NCI-H128 (cell line): Measurements from ENCODE around the gene HOXB4.

ENCODE experiments used
- DNase-seq: peaks from one replicate; lab custom pipeline; 2025; ENCODE audit not compliant: unreplicated experiment; lab: John Stamatoyannopoulos, UW

HOXB4 gene

DNA sequence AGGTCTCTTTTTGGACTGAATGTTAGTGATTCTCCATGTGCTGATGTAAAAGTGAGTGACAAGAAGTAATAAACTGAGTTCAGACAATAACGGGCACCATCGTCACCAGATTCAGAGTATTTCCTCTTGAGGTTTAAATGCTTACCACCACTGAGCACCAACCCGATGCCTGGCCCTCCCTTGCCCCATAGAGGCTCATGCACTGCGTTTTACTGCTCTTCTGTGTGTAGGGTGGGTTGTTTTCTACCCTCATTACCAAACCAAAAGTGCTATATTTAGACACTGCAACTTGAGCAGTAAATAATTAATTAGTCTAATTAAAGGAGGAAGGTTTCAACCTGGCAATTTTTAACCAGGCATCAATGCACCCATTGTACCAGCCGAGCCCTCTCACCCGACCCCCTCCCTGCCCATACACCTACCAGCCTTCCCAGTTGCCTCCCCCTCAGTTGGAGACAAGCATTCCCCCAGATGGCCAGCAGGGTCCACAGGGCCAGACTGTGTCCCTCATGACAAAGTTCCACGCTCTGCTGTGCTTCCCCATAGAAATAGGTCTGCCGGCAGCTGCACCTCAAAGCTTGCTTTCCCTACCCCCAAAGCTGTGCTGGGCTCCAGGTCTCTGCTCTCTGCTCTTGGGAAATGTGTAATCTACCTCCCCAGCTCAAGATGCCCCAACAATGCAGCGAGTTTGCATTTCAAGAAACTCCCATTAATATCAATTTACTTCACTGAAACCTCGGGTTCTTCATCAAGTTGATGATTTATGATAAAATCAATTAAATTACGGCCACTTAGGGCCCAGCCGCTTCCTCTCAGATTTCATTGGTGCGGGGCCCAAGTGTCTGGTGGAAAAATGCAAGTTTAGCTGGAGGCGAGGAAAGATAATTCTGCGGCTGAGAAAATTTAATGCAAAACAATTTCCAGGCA is 16.0 kb downstream of the HOXB4 start:
- DNase-seq = no peak

DNA sequence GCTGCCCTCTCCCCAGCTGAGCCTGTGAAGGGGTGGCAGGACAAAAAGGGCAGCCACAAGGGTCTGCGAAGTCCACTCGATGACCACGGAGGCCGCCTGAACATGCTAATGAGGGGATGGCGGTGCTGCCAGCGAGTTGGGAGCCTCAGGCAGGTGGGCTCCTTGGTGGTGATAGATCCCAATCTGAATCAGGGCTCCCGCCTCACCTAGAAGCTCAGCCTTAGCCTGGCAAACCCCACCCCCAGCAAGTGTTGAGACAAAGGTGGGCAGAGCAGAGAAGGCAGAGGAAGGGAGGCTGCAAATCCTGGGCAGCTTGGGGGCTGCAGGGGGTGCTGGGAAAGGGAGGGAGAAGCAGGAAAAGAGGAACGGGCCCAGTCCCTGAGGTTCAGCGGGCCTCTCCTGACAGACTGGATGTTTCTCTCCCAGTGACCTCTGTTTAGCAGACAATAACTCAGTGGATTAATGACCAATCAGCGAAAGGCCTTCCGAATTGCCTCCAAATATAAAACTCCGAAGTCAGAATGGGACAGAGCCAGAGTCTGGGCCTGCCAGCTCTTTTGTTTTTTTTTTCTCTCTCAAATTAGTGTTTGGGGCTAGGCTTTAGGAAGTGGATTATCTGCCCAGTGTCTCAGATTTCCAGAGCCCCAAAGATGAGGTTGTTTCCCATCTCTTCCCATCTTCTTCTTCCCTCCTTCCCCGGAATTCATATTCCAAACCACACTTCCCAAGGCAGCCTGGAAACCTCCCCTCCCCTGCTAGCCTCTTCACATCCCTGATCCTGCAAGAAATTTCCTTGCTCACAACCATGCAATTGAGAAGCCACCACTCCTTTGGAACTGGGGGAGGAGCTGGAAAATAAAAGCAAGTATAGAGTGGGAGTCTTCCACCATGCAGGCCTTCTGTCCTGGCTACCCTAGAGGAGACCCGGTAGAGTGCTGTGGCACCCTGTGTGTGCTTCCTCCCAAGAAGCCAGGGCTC is 18.0 kb downstream of the HOXB4 start:
- no peak for DNase-seq

DNA sequence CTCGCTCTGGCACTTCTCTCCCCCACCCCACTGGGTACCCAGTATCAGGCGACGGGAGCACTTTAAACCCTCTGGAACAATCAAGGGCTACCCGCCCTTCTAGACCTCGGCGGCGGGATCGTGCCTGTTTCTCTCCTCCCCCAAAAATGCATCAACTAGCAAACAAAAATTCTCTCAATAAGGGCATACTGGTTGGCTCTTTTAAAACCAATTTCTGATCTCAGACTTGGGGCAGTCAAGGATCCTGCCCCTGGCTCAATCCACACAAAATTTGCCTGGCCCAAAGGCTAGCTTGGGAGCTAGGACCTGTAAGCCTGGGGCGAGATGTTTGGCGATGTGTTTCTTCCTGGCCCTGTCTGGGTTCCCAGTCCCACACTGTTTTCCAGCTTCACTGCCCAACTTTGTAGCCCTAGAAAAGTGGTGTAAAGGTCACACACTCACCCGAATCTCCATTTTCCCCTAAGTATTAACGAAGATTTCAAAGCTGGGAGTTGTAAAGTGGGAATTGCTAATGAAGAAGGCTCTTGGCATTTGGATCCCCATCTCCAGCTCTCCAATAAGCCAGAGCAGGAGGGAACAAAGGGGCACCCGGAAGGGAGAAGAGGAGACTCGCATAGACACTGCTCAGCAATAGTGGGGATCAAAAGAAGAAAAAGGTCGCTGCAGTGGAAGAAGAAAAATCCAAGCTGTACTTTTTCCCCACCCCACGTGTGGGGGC is 18.9 kb downstream of the HOXB4 start:
- DNase-seq = no peak

DNA sequence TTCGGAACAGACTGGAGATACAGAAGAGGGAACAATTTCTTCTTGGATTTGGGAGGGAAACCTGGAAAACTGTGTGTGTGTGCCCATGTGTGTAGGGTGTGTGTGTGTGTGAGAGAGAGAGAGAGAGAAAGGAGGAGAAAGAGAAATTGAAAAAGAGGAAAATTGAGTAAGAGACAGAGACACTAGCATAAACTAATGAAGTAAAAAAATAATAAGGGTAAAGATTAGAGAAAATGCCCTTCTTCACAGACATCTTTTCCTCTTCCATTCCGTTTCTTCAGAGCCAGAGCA is 19.4 kb downstream of the HOXB4 start:
- no peak for DNase-seq

DNA sequence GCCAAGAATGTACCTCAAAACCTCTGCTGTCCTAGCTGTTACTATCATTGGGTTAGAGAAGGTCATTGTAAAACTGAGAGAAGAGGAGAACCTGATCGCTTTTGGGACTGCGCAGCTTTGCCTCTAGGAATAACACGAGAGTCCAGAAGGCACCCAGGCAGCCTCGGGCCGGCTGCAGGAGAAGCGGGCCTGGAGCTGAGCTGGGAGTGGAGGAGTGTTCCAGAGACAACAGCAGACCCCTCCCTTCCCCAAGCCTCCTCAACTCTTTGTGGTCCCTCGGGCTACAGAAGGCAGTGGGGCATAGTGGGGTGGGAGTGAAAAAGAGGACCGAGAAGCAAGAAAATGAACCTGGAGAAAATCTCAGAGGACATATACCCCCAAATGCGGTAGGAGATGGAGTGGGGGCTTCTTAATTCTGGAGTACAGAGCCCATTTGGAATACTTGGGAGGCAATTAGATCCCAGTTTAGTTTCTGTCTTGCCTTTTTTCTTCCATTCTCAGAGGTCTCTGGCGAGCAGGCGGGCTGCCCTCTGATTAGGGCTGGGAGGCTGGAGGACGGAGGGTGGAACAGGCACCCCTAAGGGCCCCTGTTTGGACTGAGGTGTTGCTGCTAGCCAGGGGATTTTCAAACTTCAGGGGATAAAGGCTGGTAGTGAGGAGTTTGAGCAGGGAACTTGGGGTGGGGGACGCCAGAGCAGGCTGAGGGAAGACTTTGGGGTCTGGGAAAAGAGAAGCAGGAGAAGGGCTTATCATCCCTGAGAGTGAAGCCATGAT is 19.9 kb downstream of the HOXB4 start:
- no peak for DNase-seq

DNA sequence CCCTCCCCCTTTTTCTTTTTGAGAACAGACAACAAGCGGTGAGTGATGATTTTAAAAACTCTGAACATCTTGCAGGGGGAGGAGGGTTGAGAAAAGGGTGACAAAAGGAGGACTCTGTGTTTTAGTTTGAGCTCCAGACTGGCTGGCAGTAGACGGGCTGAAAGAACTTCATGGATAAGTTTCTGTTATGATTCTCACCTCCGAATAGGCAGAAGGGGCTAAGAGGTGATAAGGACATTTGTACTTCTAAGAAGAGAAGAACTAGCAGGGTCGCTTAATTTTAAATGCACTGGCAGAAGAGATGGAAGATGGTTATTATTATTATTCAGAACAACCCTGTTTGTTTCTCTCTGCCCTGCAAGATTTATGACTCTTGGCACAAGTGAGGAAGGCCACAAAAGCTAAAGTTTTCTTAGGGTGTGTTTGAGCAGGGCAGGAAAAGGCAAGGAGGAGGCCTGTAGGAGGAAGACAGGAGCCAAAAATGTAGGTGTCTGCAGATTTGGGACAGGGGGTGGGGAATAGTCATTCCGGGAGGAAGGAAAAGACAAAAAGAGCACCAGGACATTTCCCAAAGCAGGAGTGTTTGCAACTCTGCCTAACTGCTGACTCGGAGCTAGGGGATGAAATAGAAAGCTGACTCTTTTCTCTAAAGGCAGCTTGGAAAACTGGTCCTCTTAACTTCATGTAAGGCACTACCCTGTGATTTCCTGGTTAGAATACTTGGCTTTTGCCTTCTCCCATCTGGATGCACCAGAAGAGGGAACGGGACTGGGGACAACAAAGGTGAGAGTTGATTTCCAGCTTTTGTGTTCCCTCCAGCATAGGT is 21.4 kb downstream of the HOXB4 start:
- DNase-seq = no peak

DNA sequence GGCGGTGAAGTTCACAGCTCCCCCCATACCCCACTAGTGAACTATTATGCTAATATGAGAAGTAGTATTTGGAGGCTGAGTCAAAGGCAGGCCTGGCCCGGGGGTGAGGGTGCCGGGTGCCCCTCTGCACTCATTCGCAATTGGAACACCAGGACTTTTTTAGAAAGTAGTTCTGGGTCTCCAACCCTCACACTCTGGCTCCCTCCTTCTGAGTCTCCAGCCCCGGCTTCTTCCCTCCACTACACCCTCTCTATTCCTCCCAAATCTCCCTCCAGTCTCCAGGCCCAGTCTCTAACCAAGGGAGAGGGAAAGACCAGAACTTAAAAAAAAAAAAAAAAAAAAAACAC is 21.9 kb downstream of the HOXB4 start:
- no peak for DNase-seq

DNA sequence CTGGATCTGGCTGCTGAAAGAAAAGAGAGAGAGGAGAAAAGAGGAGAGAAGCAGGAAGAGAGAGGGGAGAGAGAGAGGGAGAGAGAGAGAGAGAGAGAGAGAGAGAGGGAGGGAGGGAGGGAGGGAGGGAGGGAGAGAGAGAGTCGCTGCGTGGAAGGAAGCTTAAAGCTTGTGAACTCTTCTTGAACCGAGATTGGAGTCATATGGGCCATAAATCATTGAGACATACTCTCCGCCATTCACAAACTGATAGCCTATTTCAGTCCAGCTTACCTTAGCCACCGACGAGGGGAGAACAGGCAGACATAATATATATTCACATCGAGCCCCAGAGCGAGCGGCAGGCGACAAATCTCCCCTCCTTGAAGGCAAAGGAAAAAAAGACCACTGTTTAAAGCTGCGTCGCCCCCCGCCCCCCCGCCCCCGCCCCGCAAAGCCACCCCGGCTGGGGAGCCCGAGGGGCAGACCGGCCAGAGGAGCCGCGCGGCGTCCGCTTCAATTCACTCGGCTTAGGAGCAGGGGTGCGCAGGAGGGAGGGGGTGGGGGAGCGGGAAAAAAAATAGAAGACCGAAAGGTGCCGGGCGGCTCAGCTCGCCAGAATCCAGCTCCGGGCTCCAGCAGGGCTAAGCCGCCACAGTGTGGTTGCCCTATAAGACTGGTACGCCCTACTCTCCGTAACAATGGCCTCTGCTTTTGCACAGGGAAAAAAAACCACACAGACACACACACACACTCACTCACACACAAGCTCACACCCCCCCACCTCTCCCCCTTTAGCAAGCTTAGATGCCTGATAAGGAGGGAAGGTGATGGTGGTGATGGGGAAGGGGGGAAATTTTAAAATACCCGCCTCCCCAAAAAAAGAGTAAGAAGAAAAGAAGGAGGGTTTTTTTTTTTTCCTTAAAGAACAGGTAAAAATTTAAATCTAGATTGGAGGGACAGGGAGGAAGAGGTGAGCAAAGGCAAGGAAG is 22.6 kb downstream of the HOXB4 start:
- no peak for DNase-seq

DNA sequence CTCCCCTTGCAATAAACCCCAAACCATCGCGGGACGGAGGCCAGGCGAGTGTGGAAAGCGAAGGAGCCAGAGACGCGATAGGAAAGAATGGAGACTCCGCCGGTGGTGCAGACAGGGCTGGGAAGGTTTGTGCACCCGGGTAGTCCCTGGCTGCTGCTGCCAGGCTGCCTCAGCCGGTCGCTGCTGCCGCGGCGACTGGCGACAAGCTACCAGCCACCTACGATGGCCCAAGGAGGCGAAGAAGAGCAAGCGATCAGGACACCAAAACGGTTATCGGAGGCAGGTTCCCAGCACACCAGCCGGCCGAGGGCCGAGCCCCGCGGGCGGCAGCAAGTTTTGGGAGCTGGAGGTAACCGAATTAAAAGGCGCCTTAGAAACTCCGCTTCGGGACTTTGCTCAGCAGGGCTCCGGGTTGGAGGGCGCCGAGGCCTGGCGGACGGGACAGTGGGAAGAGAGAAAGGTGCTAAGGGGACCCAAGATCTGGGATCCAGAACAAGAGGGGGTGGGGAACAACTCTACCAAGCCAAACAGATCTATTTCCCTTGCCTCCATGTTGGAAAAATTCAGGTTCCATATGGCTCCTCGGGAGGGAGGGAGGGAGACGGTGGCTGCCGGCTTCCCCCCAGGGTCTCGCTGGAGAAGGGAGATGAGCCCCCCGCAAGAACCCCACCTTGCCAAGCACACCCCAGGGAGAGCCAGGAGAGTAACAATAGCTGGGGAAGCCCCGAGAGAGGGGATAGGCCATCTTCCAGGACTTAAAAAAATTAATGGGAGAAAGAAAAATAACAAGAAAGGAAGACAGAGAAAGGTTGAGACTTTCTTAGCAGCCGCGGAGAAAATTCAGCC is 23.5 kb downstream of the HOXB4 start:
- DNase-seq = no peak

DNA sequence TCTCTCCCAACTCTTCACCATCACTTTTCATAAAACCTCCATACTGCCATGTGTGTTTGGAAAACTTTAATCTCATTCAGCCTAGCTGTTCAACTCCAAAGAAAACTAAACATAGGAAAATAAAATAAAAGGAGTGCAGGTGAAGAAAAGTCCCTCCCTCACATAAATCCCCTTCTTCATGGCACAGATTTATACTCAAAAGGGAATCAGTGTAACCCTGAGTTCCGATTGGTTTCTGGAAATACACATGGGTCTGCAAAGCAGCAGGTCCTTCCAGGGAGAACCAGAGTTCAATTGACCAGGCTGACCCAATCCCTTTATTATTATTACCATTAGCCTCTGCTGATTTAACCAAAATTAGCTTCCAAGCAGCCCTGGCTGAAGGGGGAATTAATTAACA is 24.3 kb downstream of the HOXB4 start:
- no peak for DNase-seq

DNA sequence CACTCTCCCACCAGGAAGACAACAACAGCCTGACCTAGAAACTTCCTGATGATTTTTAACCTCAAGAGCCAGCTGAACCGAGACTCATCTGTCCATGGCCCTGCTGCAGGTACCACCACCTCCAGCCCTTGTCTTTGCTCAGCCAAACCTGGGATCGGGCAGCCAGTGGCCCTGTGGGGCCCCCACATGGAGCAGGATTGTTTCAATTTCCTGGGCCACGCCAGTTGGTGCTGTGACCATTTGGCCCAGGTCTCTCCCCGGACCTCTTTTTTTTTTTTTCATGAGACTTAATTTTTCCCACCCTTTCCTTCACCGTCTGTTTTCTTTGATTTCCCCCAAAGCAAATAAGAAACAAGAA is 25.0 kb downstream of the HOXB4 start:
- DNase-seq = no peak

DNA sequence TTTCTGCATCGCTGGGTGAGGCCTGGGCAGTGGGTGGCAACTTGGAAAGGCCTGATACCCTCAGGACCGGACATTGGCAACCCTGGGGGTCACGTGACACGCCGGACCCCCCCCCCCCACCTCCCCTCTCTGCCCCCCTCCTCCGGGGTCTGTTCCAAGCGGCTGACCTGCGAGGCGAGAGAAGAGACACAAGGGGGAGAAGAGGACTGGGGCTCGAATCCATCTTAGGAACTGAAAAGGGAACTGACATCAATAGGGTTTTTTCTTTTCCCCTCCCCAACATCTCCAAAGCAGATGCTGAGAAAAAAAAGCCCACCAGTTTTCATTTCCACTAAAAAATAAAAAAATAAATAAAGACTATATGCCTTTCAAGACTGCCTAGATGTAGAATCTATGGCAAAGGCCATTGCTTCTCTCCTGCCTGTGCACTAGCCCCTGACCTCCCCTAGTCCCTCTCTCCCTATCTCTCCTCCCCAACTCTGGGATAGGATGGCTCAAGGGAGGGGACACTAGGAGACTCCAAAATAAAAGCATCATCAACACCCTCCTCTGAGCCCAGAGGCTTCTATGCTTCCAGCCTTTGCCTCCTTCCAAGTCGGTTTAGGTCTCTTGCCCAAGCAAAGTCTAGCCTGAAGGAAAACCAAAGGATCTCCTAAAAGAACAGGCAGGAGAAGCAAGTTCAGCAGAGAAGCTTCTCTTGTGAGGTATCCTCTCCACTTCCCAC is 25.5 kb downstream of the HOXB4 start:
- no peak for DNase-seq

DNA sequence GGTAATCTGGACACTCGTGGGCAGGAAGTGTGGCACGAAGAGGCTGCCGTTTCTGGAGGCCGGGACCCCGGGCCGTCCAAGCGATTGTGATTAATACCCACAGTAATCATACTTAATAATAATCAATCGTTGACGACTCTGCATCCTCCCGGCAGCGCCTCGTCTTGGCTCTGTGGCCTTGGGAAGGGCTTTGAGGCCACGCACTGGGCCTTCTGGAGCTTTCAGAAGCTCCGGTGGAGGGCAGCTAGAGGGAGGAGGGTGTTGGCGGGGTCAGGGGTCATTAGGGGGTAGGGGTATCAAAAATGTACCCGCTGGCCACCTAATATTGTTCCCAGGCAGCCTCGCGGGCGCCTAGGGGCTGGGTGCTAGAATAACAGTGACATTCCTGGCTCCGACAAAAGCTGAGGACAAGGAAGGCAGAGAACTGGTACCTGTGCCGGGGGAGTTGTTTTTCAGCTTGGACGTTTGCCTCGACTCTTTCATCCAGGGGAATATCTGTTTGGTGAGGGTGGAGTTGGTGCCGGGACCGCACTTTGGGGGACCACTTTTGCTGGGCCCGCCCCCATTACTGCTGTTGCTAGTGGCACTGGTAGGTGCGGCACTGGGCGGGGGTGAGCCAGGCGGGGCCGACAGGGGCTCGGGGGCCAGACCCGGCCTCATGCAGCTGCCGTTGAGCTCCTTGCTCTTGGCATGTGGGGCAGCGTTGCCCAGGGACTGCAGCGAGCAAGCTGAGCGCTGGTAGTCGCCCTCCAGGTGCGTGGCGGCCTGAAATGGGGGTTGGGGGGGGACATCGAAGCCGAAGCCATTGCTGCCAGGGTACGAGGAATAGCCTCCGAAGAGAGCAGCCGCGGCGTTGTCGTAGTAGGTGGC is 26.3 kb downstream of the HOXB4 start:
- DNase-seq = no peak

DNA sequence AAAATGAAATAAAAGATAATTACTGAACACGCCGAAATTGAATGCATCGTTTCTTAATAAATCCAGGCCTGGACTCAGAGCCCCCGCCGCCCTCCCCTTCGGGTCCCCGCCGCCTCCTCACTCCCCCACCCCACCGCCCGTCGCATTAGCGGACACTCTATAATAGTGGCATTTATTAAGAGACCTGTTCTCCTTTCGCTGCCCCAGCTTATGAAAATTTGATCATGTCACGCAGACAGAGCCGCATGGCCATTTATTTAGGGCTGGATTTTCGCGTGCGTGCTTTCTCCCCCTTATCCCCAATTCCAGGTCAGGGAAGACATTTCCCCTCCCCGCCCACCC is 27.0 kb downstream of the HOXB4 start:
- no peak for DNase-seq

DNA sequence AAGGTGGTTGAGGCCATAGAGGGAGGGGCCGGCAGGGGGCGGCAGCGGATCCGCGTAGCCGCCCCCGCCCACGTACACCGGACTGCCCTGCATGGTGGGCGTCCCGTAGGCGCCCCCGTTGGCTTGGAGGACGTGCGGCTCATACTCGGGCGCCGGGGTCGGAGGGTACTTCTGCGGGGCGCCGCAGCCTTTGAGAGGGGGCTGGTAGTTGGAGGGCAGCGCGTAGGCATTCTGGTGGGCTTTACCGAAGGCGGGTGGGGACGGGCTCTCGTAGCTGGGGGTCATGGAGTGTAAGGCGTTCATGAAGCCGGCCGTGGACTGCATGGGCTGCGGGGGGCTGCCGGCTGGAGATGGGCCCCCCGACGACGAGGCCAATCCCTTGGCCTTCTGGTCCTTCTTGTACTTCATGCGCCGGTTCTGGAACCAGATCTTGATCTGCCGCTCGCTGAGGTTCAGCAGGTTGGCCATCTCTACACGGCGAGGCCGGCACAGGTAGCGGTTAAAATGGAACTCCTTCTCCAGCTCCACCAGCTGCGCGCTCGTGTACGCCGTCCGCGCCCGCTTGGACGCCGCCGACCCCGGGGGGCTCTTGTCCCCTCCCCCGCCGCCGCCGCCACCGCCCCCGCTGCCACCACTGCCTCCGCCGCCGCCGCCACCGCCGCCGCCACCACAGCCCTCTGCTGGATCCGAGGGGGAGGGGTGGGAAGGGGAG is 27.5 kb downstream of the HOXB4 start:
- DNase-seq = no peak
